Fibroblast of villous mesenchyme (primary cell): ENCODE results near the gene PIP5K1A. TPM values are rescaled to one million over a fixed set of nuclear protein-coding genes. Genes with fewer than 3 reads are reported as not detected.
A peak's percentile ranks its signal among the peaks of the same experiment; 100 is the strongest.

Experiments used
- DNase-seq: peaks from one replicate; pipeline ENCODE4 v3.0.0-alpha.2; 2010; ENCODE audit warnings: low read depth
- H3K4me3 ChIP-seq: 2 replicates; pipeline ENCODE4 v1.5.1; 2011; ENCODE audit warnings: low read depth, mild to moderate bottlenecking, low read length
- total RNA-seq: library from RNA; depleted of rRNA; stranded (reverse); fragments of >200 nt; gene quantifications from 2 replicates; pipeline ENCODE4 v1.2.3, GENCODE V29; 2012
- TF ChIP-seq, protein P1 (sequence below): IDR thresholded peaks from 2 replicates; pipeline ENCODE4 v1.5.1; 2012; ENCODE audit warnings: low read depth, mild to moderate bottlenecking, low read length; ENCODE audit not compliant: insufficient read depth

The PIP5K1A gene
- total RNA-seq, 1 donor: 131 TPM

DNA sequence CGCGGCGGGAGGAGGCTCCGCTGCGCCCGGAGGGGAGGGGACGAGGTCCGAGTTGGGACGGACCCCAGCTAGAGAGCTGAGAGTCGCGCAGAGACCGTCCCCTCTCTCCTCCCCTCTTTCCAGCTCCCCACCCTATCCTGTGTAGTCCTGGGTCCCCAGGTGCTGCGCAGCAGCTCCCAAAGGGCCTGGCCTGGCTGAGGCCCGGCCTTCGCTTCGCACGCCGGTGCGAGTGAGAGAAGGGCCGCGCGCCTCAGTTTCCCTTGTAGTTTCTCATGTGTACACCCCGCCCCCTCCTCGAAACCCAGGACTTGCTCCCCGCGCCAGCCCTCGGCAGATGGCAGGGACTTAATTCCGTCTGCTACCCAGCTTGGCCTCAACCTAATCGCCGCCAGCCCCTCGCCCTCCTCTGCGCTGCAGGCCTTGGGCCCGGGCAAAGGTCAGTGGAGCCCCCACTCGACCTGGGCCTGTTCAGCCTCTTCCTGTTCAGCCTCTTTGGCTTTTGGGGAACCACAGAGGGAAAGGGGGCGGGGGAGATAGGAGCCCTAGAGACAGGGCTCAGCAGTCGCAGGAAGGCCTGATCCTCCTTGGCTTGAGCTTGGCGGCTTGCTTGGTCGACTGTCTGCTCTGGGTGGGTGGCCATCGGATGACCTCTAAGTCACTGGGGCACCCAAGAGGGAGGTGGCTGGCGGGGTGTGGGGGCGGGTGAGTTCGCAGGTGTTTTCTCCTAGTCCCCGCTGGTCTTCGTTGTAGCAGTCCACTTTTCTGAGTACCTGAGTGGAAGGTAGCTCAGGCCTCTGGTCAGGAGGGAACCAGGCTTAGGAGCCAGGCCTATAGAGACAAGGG lies 84.8 kb downstream of the PIP5K1A start:
- TF ChIP-seq, protein P1, sequence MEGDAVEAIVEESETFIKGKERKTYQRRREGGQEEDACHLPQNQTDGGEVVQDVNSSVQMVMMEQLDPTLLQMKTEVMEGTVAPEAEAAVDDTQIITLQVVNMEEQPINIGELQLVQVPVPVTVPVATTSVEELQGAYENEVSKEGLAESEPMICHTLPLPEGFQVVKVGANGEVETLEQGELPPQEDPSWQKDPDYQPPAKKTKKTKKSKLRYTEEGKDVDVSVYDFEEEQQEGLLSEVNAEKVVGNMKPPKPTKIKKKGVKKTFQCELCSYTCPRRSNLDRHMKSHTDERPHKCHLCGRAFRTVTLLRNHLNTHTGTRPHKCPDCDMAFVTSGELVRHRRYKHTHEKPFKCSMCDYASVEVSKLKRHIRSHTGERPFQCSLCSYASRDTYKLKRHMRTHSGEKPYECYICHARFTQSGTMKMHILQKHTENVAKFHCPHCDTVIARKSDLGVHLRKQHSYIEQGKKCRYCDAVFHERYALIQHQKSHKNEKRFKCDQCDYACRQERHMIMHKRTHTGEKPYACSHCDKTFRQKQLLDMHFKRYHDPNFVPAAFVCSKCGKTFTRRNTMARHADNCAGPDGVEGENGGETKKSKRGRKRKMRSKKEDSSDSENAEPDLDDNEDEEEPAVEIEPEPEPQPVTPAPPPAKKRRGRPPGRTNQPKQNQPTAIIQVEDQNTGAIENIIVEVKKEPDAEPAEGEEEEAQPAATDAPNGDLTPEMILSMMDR: no peak
- peak; percentile 21 for DNase-seq
- H3K4me3 ChIP-seq: peak overlapping the region; percentile 87

DNA sequence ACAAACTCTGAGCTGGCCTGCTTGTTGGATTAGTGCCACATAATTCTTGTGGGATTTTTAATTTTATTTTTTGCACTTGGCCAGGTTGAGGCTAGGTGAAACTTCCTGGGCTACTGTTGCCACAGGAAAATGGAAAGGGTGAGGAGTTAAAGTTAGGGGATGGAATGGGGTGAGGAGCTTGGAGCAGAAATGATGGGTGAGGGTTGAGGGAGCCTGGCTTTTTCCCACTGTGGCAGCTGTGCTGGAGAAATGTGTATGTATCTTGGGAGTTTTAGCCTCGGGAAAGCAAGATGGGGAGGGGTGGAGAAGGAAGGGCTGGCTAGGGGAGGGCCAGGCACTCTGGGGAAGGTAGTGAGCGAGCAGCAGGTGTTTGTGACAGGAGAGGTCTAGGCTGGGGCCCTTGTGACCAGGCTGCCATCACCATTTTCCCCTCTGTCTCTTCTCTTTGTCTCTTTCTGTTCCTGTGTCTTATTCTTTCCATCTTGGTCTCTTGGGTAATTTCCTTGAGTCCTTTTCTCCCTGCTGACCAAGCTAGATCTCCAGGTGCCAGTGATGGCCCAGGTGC lies 85.7 kb downstream of the PIP5K1A start:
- H3K4me3 ChIP-seq: peak overlapping the region; percentile 87
- TF ChIP-seq, protein P1: no peak
- DNase-seq: no peak

DNA sequence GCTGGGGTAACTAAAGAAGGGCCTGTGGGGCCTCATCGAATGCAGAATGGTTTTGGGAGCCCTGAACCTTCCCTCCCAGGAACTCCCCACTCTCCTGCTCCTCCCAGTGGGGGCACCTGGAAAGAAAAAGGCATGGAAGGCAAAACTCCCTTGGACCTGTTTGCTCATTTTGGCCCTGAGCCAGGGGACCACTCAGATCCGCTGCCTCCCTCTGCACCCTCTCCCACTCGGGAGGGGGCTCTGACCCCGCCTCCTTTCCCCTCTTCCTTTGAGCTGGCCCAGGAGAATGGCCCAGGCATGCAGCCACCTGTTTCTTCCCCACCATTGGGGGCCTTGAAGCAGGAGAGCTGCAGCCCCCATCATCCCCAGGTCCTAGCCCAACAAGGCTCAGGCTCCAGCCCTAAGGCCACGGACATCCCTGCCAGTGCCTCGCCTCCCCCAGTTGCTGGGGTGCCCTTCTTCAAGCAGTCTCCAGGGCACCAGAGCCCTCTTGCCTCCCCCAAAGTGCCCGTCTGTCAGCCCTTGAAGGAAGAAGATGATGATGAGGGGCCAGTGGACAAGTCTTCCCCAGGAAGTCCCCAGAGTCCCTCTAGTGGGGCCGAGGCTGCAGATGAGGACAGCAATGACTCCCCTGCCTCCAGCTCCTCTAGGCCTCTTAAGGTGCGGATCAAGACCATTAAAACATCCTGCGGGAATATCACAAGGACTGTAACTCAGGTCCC lies 88.4 kb downstream of the PIP5K1A start:
- H3K4me3 ChIP-seq: no peak overlapping the region
- no peak for DNase-seq
- TF ChIP-seq, protein P1: no peak

DNA sequence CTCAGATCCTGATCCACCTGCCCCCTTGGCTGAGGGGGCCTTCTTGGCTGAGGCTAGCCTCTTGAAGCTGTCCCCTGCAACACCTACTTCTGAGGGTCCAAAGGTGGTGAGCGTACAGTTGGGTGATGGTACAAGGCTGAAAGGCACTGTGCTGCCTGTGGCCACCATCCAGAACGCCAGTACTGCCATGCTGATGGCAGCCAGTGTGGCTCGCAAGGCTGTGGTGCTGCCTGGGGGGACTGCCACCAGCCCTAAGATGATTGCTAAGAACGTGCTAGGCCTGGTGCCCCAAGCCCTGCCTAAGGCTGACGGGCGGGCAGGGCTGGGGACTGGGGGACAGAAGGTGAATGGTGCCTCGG lies 89.0 kb downstream of the PIP5K1A start:
- TF ChIP-seq, protein P1: no peak
- no peak for DNase-seq
- H3K4me3 ChIP-seq: no peak overlapping the region

DNA sequence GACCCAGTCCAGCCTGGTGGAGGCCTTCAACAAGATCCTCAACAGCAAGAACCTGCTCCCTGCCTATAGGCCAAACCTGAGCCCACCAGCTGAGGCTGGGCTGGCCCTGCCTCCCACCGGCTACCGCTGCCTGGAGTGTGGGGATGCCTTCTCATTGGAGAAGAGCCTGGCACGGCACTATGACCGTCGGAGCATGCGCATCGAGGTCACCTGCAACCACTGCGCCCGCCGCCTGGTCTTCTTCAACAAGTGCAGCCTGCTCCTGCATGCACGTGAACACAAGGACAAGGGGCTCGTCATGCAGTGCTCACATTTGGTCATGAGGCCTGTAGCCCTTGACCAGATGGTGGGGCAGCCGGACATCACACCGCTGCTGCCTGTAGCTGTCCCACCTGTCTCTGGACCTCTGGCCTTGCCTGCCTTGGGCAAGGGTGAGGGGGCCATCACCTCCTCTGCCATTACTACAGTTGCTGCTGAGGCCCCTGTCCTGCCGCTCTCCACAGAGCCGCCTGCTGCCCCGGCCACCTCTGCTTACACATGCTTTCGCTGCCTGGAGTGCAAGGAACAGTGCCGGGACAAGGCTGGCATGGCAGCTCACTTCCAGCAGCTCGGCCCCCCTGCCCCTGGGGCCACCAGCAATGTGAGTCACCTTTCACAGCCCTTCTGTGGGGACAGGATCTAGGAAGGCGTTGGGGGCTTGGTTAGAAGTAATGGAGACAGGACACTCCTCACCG lies 89.6 kb downstream of the PIP5K1A start:
- TF ChIP-seq, protein P1: no peak
- DNase-seq: no peak

DNA sequence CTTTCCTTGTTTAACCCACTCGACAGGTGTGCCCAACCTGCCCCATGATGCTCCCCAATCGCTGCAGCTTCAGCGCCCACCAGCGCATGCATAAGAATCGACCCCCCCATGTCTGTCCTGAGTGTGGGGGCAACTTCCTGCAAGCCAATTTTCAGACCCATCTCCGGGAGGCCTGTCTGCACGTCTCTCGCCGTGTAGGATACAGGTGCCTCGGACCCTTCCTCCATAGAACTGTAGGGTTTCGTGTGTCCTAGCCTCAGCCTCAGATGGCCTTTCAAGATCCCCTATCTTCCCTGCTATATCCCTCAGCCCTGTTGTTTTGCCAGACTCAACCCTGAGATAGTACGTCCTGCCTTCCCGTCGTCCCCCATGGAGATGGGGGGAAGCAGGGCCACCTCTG lies 90.2 kb downstream of the PIP5K1A start:
- TF ChIP-seq, protein P1: no peak
- DNase-seq: no peak
- H3K4me3 ChIP-seq: no peak overlapping the region

More for the DNA sequence above, 89.6 kb downstream of the PIP5K1A start:
- H3K4me3 ChIP-seq: no peak overlapping the region
